ENCODE results near the gene ACYP1. TPM values are rescaled to one million over a fixed set of nuclear protein-coding genes. Genes with fewer than 3 reads are reported as not detected.

ACYP1 gene
- 8.1 and 13.5 TPM in 2 replicates for total RNA-seq

DNA sequence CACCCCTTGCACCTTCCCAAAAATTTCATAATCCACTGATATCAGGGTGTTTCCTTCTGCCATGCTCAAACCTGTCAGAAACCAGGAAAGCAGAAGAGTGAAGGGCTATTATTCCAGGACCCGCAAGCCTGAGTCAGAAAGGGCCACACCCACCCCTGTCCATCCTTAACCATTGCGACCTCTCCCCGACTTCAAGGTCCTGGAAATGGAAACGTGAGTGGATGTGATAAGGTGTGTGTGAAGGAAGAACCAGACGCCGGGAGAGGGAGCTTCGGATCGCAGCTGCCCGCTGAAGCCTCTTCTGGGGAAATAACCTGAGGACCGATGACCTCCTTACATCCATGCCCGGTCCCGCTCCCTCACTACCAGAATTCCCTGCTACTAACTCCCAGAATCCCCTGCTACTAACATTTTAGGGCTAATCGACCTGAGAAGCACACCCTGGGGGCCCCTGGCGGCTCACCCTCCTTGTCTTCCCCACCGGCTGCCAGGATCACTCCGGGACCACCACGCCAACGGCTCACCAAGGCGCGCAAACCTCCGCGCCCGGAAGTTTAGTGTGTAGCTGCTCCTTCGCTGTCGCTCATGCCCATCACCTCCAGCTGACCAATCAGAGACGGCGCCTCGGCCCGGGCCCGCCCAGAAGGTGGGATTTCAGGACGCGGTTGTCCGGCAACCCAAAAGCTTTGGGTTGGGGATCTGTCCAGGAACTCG, at the start of gene ACYP1:
Gene ACYP1, minus strand, starts transcription at position 534 of the 714 bp plus-strand sequence. Its CDS starts 471 bp downstream, at position 63.

DNA sequence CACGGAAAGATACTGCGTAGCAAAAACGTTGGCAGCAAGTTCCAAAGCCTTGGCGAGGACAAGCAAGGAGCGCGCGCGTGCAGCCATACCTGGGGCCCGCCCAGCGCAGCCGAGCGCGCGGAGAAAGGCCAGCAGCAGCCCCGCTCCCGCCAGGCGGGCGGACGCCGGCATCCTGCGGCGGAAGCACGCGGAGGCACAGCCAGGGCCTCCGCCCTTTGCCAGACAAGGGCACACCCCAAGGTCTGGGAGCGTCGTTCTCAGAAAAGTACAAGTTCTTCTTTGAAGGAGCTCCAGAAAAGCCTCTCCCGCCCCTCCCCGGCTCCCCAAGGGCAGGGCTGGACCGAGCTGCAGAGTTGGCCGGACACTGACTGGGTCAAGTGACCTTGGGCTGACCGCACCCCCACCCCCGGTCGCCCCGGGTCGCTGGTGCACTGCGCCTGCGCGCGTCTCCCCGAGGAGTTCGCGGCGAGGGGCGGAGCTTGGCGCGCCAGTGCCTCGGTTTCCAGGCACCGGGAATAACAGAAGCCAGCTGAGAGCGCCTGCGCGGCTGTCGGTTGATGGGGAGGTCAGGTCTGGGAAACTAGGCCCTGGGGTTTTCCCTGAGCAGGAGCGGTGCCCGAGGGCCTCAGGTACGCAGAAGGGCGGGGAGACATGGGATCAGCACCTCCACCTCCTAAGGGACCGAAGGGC, 5.4 kb upstream of the ACYP1 start, which contains the start of gene ZC2HC1C:
Gene ZC2HC1C, plus strand, starts transcription at position 521 of the 690 bp plus-strand sequence. CDS start 933 bp downstream, outside the sequence.

DNA sequence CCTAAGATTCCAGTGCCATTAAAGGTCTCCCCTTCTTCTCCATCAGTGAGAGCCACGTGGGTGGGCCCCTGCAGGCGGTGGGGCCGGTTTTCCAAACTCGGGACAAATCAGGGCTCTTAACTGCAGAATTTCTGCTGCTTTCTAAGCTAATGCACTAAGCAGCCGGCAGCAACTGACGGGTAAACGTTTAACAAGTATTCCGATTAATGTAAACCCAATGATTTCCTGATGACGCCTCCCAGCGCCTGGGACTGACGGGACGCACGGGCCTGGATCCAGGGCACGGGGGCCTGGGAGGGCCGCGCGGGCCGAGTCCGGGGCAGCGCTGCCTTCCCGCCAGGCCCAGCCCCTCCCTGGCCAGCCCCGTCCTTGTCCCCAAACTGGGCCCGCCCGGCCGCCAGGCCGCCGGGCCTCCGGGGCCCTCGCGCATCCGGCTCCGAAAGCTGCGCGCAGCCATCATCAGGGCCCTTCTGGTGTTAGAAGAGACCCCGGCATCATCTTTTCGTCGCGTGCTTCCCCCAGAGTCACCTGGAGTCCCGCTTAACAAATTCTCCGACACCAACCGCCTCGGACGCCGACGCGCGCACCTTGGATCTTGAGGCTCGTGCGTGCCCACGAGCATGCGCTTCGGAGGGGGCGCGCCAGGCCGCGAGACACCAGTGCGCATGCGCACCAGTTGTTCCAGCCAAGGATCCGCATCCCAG, 12.8 kb downstream of the ACYP1 start, which contains the start of gene MLH3:
Gene MLH3, minus strand, starts transcription at position 616 of the 704 bp plus-strand sequence. CDS start 1,812 bp downstream, outside the sequence.

Small RNA genes within 50 kb of the gene (small RNA-seq; reads per million reads assigned to genes)
- gene RNU6-689P = not detected

Other genes with a start within 250 kb of the ACYP1 start
- gene PROX2, start 187.9 kb downstream of the ACYP1 start, total RNA-seq = not detected in 2 replicates
- gene DLST, start 182.1 kb downstream of the ACYP1 start, total RNA-seq = 68.7 and 95.0 TPM in 2 replicates
- gene RPS6KL1, start 140.8 kb downstream of the ACYP1 start, total RNA-seq = 0.37 and 2.3 TPM in 2 replicates
- 1.1 and 6.3 TPM in 2 replicates for gene PGF, start 108.4 kb downstream of the ACYP1 start, total RNA-seq
- gene EIF2B2, start 61.1 kb downstream of the ACYP1 start, total RNA-seq = 52.5 and 53.8 TPM in 2 replicates
- gene MLH3, start 12.6 kb downstream of the ACYP1 start, total RNA-seq = 30.1 TPM in 2 replicates
- gene ZC2HC1C, start 5.6 kb upstream of the ACYP1 start, total RNA-seq = 0.98 and 1.8 TPM in 2 replicates
- gene NEK9, start 63.0 kb upstream of the ACYP1 start, total RNA-seq = 29.8 and 33.2 TPM in 2 replicates
- gene TMED10, start 112.6 kb upstream of the ACYP1 start, total RNA-seq = 213 and 218 TPM in 2 replicates
- gene FOS, start 214.8 kb upstream of the ACYP1 start, total RNA-seq = 2.2 and 4.7 TPM in 2 replicates